ENCODE data around the gene ANKRD11.
A peak's percentile ranks its signal among the peaks of the same experiment; 100 is the strongest.
"Not testable (repeated sequence)": the region's sequence is repeated elsewhere in the genome, so short reads cannot be mapped to it uniquely, and the experiment has no call there.

ANKRD11 gene

GRCh38 chr16:89277641-89278341 is 212.6 kb downstream of the ANKRD11 start:
- in situ Hi-C loops (cut with HindIII; ENCODE audit: low pct_ligation_motif_present, low pct_unique_long_range_greater_than_20kb, low sequenced_read_pairs) = no loop called here
- DNase-seq = no peak

DNA sequence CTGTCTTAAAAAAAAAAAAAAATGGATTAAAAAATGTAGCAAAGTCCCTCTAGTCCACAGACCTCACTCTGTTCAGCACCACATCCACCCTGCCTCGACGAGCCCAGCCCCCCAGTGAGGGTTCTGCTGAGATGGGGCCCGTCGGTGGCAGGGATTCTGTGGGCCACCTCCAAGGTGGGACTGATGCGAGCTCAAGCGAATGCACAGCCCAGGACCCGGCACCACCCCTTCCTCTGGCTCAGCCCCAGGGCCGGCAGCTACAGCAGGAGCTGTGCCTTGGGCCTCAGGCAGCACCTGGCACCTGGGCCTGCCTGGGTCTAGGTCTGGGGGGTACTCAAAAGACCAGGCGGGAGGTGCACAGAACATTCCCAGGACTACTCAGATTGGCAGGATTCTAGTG is 213.3 kb downstream of the ANKRD11 start:
- DNase-seq = no peak
- in situ Hi-C loops (cut with HindIII; ENCODE audit: low pct_ligation_motif_present, low pct_unique_long_range_greater_than_20kb, low sequenced_read_pairs) = no loop called here

DNA sequence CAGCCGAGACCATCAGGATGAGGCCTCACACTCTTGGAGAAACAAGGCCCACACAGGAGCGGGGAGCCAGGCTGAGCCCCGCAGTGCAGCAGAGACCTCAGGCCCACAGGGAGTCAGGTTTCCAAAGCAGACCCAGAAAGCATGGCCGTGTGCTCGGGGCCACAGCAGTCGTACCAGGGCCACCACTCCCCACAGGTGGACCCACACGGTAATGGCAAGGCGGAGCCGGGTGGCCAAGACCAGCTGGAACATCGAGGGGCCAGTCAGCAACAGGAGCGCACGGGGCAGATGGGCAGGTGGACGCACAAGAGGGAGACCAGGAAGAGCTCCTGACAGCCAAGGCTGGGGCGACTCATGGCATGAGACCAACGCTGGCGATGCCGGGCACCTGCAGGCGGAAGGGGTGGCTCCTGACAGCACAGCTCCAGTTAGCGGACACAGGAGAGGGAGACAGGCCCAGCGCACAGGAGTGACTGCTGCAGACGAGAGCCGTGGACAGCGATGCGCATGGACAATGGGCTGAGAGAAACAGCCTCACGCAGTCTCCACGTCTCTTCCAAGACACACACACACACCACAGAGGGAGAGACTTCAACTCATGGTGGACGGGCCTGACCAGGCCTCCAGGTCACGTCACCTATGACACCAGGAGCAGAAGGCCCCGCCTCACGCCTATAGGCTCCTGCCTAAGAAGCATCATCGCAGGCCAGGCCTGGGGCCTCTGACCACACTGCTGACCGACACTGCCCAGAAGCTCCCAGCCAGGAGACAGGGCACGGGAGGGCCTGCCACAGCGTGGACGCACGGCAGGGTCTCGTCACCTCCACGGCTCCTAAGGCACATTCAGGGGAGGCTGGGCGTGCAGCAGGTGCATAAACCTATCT is 214.3 kb downstream of the ANKRD11 start:
- in situ Hi-C loops (cut with HindIII; ENCODE audit: low pct_ligation_motif_present, low pct_unique_long_range_greater_than_20kb, low sequenced_read_pairs) = no loop called here
- no peak for DNase-seq

- in situ Hi-C loops (cut with HindIII; ENCODE audit: low pct_ligation_motif_present, low pct_unique_long_range_greater_than_20kb, low sequenced_read_pairs) = no loop called here
- DNase-seq = no peak
These were observed 215.1 kb downstream of the ANKRD11 start for GRCh38 chr16:89275284-89275584.

DNA sequence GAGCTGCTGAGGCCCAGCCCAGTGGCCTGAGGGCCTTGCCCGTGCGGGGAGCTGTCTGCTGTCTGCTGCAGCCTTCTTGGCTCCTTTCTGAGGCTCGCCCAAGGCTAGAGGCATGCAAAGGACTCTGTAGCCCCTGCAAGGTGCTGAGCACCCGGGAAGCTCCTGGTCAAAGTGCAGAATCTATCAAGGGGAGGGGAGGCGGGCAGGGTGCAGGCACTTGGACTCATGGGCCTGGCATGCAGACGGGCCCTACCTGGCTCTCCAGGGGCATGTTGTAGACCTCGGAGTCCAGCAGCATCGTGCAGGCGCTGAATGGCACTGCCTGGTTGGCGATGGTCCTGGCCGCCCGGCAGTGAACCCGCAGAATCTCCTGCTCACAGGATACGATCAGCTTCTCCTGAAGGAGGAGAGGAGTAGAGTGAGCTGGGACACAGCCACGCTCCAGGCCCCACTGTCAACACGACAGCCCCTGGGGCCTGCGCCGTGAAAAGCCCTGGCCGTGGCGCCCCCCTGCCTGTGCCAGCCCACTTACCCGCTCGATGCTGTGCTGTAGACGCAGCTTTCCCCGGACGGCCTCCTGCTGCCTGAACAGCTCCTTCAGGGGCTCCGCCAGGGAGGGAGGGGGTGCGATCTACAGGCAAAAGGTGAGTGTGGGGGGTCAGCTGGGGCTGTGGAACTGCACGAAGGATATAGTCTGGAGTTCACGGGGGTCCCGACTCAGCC is 215.6 kb downstream of the ANKRD11 start:
- in situ Hi-C loops (cut with HindIII; ENCODE audit: low pct_ligation_motif_present, low pct_unique_long_range_greater_than_20kb, low sequenced_read_pairs) = no loop called here
- no peak for DNase-seq

- no peak for DNase-seq
- in situ Hi-C loops (cut with HindIII; ENCODE audit: low pct_ligation_motif_present, low pct_unique_long_range_greater_than_20kb, low sequenced_read_pairs) = no loop called here
These were observed 216.5 kb downstream of the ANKRD11 start for GRCh38 chr16:89273741-89274472.

DNA sequence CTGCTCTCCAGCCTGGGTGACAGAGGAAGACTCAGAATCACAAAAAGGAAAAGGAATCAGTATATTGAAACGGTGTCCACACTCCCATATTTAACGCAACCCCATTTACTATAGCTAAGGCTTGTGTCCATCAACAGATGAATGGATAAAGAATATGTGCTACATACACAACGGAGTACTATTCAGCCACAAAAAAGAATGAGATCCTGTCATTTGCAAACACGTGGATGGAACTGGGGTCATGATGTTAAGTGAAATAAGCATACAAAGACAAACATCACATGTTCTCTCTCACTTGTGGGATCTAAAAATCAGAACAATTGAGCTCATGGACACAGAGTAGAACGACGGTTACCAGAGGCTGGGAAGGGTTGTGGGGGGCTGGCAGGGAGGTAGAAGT is 217.7 kb downstream of the ANKRD11 start:
- DNase-seq = no peak

DNA sequence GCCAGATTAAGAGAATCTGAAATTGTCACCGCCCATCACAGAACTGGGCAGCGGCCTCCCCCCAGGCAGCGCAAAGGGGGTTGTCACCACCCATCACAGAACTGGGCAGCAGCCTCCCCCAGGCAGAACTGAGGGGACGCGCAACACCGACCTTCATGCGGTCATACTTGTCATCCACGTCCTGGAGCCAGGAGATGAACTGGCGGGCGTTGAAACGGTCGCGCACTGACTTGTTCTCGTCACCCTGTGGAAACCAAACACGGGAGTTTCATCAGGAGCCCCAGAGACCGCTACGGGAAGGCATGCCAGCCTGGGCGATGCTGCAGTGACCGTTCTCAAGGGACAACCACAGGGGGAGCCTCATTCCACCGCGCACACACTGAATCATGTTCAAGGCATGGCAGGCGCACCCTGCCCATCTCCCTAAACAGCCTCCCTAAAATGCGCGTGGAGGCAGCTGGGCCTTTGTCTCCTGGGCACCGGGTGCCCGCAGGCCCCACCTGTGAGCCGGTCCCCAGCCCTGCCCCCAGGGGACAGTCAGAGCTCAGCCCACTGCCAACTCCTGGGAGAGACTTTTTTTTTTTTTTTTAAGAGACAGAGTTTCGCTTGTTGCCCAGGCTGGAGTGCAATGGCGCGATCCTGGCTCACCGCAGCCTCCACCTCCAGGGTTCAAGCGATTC is 219.6 kb downstream of the ANKRD11 start:
- in situ Hi-C loops (cut with HindIII; ENCODE audit: low pct_ligation_motif_present, low pct_unique_long_range_greater_than_20kb, low sequenced_read_pairs) = no loop called here
- DNase-seq = no peak

More for the DNA sequence above, 217.7 kb downstream of the ANKRD11 start:
- in situ Hi-C loops (cut with HindIII; ENCODE audit: low pct_ligation_motif_present, low pct_unique_long_range_greater_than_20kb, low sequenced_read_pairs) = no loop called here

DNA sequence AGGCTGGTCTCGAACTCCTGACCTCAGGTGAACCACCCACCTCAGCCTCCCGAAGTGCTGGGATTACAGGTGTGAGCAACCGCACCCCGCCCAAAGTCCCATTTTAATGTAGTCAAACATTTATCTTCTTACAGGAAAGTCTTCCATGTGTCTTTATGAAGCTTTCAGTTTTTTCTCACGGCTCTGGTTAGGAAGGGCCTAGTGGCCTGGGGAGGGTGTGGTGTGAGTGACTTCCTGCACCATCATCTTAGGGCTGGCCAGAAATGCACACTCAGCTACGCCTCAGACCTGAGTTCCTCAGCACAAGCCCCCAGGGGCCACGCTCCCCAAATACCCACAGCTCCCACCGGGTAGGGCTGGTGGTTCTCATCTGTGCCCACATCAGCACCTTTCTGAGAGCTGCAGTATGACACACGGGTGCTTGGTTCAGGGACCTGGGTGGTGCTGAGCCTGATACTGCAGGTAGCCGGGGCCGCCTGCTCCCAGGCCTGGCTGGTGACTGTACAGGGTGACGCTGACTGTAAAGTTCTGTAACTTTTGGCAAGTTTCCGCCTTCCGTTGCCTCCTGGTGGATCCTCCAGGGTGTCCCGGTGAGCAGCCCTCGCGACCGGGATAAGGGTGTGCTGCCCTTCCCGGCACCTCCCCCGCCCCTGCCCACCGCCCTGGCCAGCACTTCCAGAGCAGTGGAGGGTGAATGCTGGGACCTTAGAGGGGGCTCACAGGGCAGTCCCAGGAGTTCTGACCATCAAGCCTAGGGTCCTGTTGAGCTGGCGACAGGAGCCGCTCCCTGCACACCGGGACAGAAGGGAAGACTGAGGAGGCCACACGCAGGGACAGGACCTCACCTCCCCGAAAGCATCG is 220.3 kb downstream of the ANKRD11 start:
- in situ Hi-C loops (cut with HindIII; ENCODE audit: low pct_ligation_motif_present, low pct_unique_long_range_greater_than_20kb, low sequenced_read_pairs) = no loop called here
- no peak for DNase-seq

- in situ Hi-C loops (cut with HindIII; ENCODE audit: low pct_ligation_motif_present, low pct_unique_long_range_greater_than_20kb, low sequenced_read_pairs) = no loop called here
These were observed 221.2 kb downstream of the ANKRD11 start for GRCh38 chr16:89268987-89269735.

GRCh38 chr16:89268585-89268984 is 221.8 kb downstream of the ANKRD11 start:
- in situ Hi-C loops (cut with HindIII; ENCODE audit: low pct_ligation_motif_present, low pct_unique_long_range_greater_than_20kb, low sequenced_read_pairs) = no loop called here
- DNase-seq = no peak

More at GRCh38 chr16:89268987-89269735, 221.2 kb downstream of the ANKRD11 start:
- DNase-seq = peak; percentile 24

DNA sequence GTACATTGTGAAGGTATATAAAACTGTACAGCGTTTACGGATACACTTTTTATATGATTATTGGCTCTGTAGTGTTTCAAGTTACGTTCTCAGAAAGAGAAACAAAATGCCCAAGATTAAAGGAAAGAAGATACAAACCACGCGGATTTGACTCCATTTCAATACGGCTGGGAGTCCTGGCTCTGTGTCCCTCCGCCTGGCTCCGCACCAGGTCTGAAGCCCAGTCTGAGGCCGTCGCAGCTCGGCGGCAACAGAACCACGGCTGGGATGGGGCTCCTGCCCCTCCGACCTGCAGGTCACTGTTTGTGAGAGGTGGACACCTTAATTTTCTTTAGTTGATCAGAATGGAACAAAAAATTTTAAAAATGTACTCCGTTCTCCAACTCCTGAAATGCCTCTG is 222.6 kb downstream of the ANKRD11 start:
- DNase-seq; in situ Hi-C loops (cut with HindIII; ENCODE audit: low pct_ligation_motif_present, low pct_unique_long_range_greater_than_20kb, low sequenced_read_pairs): not testable (repeated sequence)

DNA sequence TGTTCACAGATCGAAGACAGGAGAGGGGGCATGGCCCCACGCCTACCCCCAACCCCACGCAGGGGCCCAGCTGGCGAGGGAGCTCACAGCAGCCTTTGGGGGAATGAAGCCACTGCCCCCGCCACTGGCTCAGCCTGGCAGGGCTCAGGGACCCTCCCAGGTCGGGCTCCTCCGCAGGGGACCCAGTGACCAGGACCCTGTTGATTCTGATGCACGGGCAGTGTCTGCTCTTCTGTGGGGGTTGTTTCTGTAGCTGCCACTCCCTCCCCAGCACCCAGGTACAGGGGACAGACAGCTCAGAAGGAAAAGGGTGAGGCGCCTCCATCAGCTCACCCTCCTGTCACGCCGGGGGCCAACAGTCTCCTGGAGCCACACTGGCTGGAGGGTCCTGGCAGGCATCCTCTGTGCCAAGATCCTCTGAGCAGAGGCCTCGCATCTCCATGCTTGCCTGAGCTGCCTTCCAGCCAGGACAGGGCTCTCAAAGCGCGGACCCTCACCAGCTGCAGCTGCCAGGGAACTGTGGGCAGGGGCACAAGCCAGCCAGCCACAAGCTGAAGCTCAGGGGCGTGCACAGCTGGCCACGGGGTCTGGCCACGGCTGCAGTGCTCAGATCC is 223.7 kb downstream of the ANKRD11 start:
- in situ Hi-C loops (cut with HindIII; ENCODE audit: low pct_ligation_motif_present, low pct_unique_long_range_greater_than_20kb, low sequenced_read_pairs) = no loop called here
- no peak for DNase-seq

DNA sequence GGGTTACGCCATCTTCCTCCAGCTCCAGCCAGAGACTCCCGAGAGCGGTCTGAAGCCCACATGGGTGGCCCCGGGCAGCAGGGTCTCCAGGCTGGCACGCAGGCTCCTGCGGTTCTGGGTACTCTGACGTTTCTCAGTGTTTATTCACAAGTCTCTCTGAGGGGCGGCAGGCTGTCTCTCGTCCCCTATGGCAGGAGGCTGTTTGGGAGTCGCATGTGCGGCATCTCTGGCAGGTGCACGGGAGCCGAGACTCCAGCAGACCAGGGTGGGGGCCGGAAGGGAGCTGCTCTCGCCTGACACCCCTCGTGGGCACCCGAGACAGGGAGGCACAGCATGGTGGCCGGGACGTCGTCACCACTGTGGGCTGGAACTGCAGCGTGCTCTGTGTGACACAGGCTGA is 224.7 kb downstream of the ANKRD11 start:
- in situ Hi-C loops (cut with HindIII; ENCODE audit: low pct_ligation_motif_present, low pct_unique_long_range_greater_than_20kb, low sequenced_read_pairs) = no loop called here
- no peak for DNase-seq

DNA sequence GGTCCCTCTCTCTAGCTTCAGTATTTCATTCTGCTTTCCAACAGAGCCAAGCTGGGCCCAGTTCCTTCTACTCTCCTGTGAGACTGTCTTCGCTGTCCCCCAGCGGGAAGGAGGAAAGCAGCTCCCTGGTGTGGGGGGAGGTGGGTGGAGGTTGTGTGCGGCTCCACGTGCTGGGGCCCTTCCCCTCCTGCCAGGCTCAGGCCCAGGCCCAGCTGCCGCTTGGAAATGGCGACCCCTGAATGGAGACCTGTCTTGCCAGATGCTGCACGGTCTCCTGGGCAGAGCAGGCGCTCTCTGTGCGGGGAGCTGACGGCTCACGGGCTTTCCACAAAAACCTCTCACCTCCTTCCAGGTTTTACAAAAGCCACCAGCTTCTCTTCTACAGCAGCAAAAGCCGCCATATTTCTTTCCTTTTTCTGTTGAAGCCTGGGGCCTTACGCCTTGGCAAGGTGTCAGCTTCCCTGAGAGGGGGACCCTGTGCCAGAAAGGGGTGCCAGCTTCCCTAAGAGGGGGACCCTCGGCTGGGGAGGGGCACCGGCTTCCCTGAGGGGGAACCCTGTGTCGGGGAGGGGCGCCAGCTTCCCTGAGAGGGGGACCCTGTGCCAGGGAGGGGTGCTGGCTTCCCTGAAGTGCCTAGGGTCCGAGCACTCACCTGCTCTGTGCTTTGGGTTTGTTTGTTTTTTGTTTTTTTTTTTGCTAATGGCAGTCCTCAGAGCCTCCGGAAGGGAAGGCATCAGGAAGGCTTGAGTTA is 225.4 kb downstream of the ANKRD11 start:
- in situ Hi-C loops (cut with HindIII; ENCODE audit: low pct_ligation_motif_present, low pct_unique_long_range_greater_than_20kb, low sequenced_read_pairs) = no loop called here
- no peak for DNase-seq

Measured in ACHN (cell line).